GM12878 (cell line): ENCODE results near the gene DNAJC9. TPM values are rescaled to one million over a fixed set of nuclear protein-coding genes. Genes with fewer than 3 reads are reported as not detected.

Source experiments
- ATAC-seq: fragments of 200-7000 bp; cut with Tn5 transposase; 3 replicates; pipeline ENCODE4 v1.9.1; 2020; ENCODE audit warnings: mild to moderate bottlenecking, moderate library complexity
- BruUV-seq: library from RNA; stranded (reverse); fragments of 400-500 nt; replicated peaks from 2 replicates; lab custom pipeline; 2021; lab: Mats Ljungman, UMichigan
- CTCF ChIA-PET: fragments of 300-600 bp; sonication (Branson Sonifier 250); formaldehyde crosslinking; extraction: SDS; loops from one replicate; lab custom pipeline; 2021; ENCODE audit warnings: inconsistent platforms; lab: Yijun Ruan, JAX
- POLR2A ChIA-PET: fragments of 350-600 bp; formaldehyde crosslinking; extraction: SDS; loops from one replicate; lab custom pipeline; 2021; ENCODE audit warnings: inconsistent platforms; lab: Charles Lee
- RAD21 ChIA-PET: fragments of 300-600 bp; sonication (Branson Sonifier 250); formaldehyde crosslinking; loops from one replicate; lab custom pipeline; 2023; ENCODE audit warnings: antibody characterized with exemption; ENCODE audit not compliant: unreplicated experiment; lab: Charles Lee
- SMC1A ChIA-PET: fragments of 300-600 bp; sonication (Branson Sonifier 250); formaldehyde crosslinking; loops from one replicate; lab custom pipeline; 2023; ENCODE audit not compliant: unreplicated experiment, uncharacterized antibody; lab: Charles Lee
- DNase-seq: peaks from one replicate; pipeline ENCODE4 v3.0.0-alpha.2; 2011; ENCODE audit warnings: low read depth, low spot score
- FAIRE-seq: peaks from 3 replicates; lab custom pipeline; 2011; peaks lifted over from hg19 to GRCh38; lab: Jason Lieb, UNC
- H2AFZ ChIP-seq: 2 replicates; pipeline ENCODE4 v1.6.0; 2011; ENCODE audit warnings: low read depth, low read length, control low read depth; ENCODE audit not compliant: control insufficient read depth
- H3K27ac ChIP-seq: 2 replicates; pipeline ENCODE4 v1.5.1; 2011; ENCODE audit warnings: control low read depth; ENCODE audit not compliant: control insufficient read depth, insufficient read depth
- H3K27me3 ChIP-seq, 2 experiments: replicated peaks in 1 of 2; 2 replicates each; pipeline versions ENCODE4 v1.6.0 to v1.6.1; 2011; ENCODE audit warnings: low read length in 1 of 2; ENCODE audit not compliant: control insufficient read depth in 2 of 2, insufficient read depth in 2 of 2
- H3K36me3 ChIP-seq, 2 experiments: 2 replicates each; pipeline ENCODE4 v1.5.1; 2011; ENCODE audit warnings: low read length in 1 of 2; ENCODE audit not compliant: control insufficient read depth in 2 of 2, insufficient read depth in 2 of 2
- H3K4me1 ChIP-seq: 2 replicates; pipeline ENCODE4 v1.6.1; 2011; ENCODE audit warnings: mild to moderate bottlenecking, low read length, moderate library complexity, mixed read lengths; ENCODE audit not compliant: control insufficient read depth, insufficient read depth
- H3K4me2 ChIP-seq: 2 replicates; pipeline ENCODE4 v1.6.0; 2011; ENCODE audit warnings: control low read depth; ENCODE audit not compliant: control insufficient read depth, insufficient read depth
- H3K4me3 ChIP-seq: fragments of 200-600 bp; sonication (generic); 2 replicates; pipeline ENCODE4 v1.5.1; 2016
- H3K79me2 ChIP-seq: 2 replicates; pipeline ENCODE4 v1.6.0; 2011; ENCODE audit warnings: low read length; ENCODE audit not compliant: control insufficient read depth, insufficient read depth
- H3K9ac ChIP-seq: 2 replicates; pipeline ENCODE4 v1.8.0; 2011; ENCODE audit warnings: low read length, control low read depth, mixed read lengths; ENCODE audit not compliant: control insufficient read depth, insufficient read depth
- H3K9me3 ChIP-seq: replicated peaks from 3 replicates; pipeline ENCODE4 v1.5.1; 2011; ENCODE audit warnings: mild to moderate bottlenecking, low read length; ENCODE audit not compliant: control insufficient read depth, insufficient read depth
- H4K20me1 ChIP-seq: 2 replicates; pipeline ENCODE4 v1.6.0; 2011; ENCODE audit not compliant: control insufficient read depth, insufficient read depth
- CEBPZ ChIP-seq: fragments of 150-350 bp; IDR thresholded peaks from 2 replicates; pipeline ENCODE4 v1.6.1; 2016; ENCODE audit warnings: low read depth, low read length
- CREM ChIP-seq: IDR thresholded peaks from 2 replicates; pipeline ENCODE4 v1.6.1; 2014; ENCODE audit warnings: antibody characterized with exemption, low read depth
- MTA3 ChIP-seq: IDR thresholded peaks from 2 replicates; pipeline ENCODE4 v1.6.1; 2012; ENCODE audit warnings: low read length, inconsistent platforms, borderline replicate concordance
- NFYA ChIP-seq: IDR thresholded peaks from 2 replicates; pipeline ENCODE4 v1.6.1; 2011; ENCODE audit warnings: low read depth, mild to moderate bottlenecking, low read length, improper control_type of control experiment, borderline replicate concordance
- NFYB ChIP-seq: IDR thresholded peaks from 2 replicates; pipeline ENCODE4 v1.6.1; 2011; ENCODE audit warnings: low read depth, mild to moderate bottlenecking, low read length, improper control_type of control experiment, moderate library complexity; ENCODE audit not compliant: insufficient read depth
- SIX5 ChIP-seq: IDR thresholded peaks from 2 replicates; pipeline ENCODE4 v1.6.1; 2011; ENCODE audit warnings: mild to moderate bottlenecking, low read depth, low read length, moderate library complexity; ENCODE audit not compliant: severe bottlenecking
- WGBS: methylation state at CpG from one replicate; pipeline ENCODE4 v1.1.6; 2016; ENCODE audit warnings: low lambda C conversion rate; ENCODE audit not compliant: insufficient replicate concordance, insufficient coverage; ENCODE audit errors: missing lambda C conversion rate; 5-methylcytosine and 5-hydroxymethylcytosine counted together
- in situ Hi-C: fragments of 300-500 bp; cut with MboI; formaldehyde crosslinking; loops from 9 replicates; pipeline ENCODE4 v1.14.3; 2018; ENCODE audit warnings: mixed read lengths
- intact Hi-C: fragments of 100-400 bp; cut with micrococcal nuclease; formaldehyde crosslinking; loops from one replicate; pipeline ENCODE4 v1.14.2; 2022; ENCODE audit not compliant: unreplicated experiment
- polyA plus RNA-seq, 11 experiments: library from polyadenylated mRNA; depleted of rRNA in 4 of 11; unstranded in 6 of 11; stranded (reverse) in 5 of 11; fragments of >200 nt; fragmentation: Nextera tagmentation in 4 of 11; fragmentation: Illumina TruSeq in 1 of 11; extraction: Ambion mirVana in 4 of 11; extraction: Trizol in 1 of 11; gene quantifications; 1 replicate in 1 of 11; 2 replicates in 10 of 11; pipeline versions ENCODE4 v1.2.1 to v1.2.3, GENCODE V29; 2011 to 2016; ENCODE audit warnings: inconsistent platforms in 2 of 11, missing spikeins in 2 of 11, low read depth in 1 of 11
- total RNA-seq, 4 experiments: library from RNA; depleted of rRNA in 3 of 4; stranded (reverse); fragments of >200 nt in 3 of 4; fragmentation: Illumina TruSeq in 1 of 4; extraction: Trizol in 1 of 4; gene quantifications; 2 replicates each; pipeline versions ENCODE4 v1.2.1 to v1.2.3, GENCODE V29; 2013 to 2021

Gene DNAJC9
- total and polyA plus RNA-seq, 10 of the 15 experiments (the other 5 are each of a cell fraction or from before 2014, with no cell fraction given): 15.0 to 72.9 (median 41.8) TPM

GRCh38 chr10:73251683-73252444, 4.8 kb upstream of the DNAJC9 start:
- SMC1A ChIA-PET: interaction anchor here (1.2 kb wide), 1 partner anchor 392 kb away, joined by 3 read pairs; no protein-coding TSS in a partner anchor
- POLR2A ChIA-PET: interaction anchor here (0.6 to 1.5 kb wide), 7 partner anchors 9 to 559 kb away, joined by 3 to 7 read pairs (median 3); partner anchors contain the start of gene CFAP70
- TF ChIP-seq NFYB (0 out of 2 replicates have a peak, but pooled peaks have one; percentile 11), MTA3 (0 out of 2 replicates have a peak, but pooled peaks have one; percentile 33), CREM (no peak)
- intact Hi-C loops: loop anchor here (5.0 kb wide), 1 partner anchor 245 kb away; the partner anchor contains the start of gene PPP3CB
- TSS peak; percentile 88 for BruUV-seq
- Histone ChIP-seq H3K27ac (peak overlapping the region; percentile 97), H2AFZ (peak overlapping the region; percentile 99), H3K4me3 (peak overlapping the region; percentile 93), H3K9ac (peak overlapping the region; percentile 100), H3K79me2 (peaks cover 56% of the 10 kb centered on the region), H3K4me2 (peak overlapping the region; percentile 95), H4K20me1 (no peaks in the 10 kb centered on the region), H3K36me3 (peaks cover 0 to 10% of the 10 kb centered on the region in 2 experiments; a peak in 2 of 4 replicates), H3K9me3 (no peaks in the 10 kb centered on the region), H3K27me3 (no peaks in the 10 kb centered on the region), H3K4me1 (peaks cover 13% of the 10 kb centered on the region)
- 5% methylated on average over 23 of the region's 23 CpGs for WGBS
- ATAC-seq (peak; percentile 70), FAIRE-seq (peak; percentile 78), DNase-seq (no peak)
- RAD21 ChIA-PET: interaction anchor here (1.6 kb wide), 1 partner anchor 83 kb away, joined by 4 read pairs; no protein-coding TSS in a partner anchor
- CTCF ChIA-PET: interaction anchor here (1.6 to 4.7 kb wide), 2 partner anchors 12 to 159 kb away, joined by 4 to 14 read pairs; no protein-coding TSS in a partner anchor
- in situ Hi-C loops: no loop called here

GRCh38 chr10:73248259-73248724, 1.2 kb upstream of the DNAJC9 start:
- ATAC-seq: no peak
- Histone ChIP-seq H3K9ac (peak overlapping the region; percentile 92), H3K9me3 (no peaks in the 10 kb centered on the region), H3K27ac (peak overlapping the region; percentile 88), H4K20me1 (no peaks in the 10 kb centered on the region), H2AFZ (no peak overlapping the region), H3K27me3 (no peaks in the 10 kb centered on the region), H3K36me3 (peaks cover 0 to 13% of the 10 kb centered on the region in 2 experiments; a peak in 3 of 4 replicates), H3K79me2 (peaks cover 84% of the 10 kb centered on the region), H3K4me3 (peak overlapping the region; percentile 89), H3K4me1 (peaks cover 10% of the 10 kb centered on the region), H3K4me2 (peak overlapping the region; percentile 98)
- in situ Hi-C loops (no loop called here), intact Hi-C loops (loop anchor here (5.0 kb wide), 1 partner anchor 164 kb away; the partner anchor contains the start of gene ANXA7)
- POLR2A ChIA-PET: interaction anchor here (0.5 to 3.7 kb wide), 3 partner anchors 111 to 377 kb away, joined by 3 to 19 read pairs (median 3); partner anchors contain the start of gene CFAP70
- RAD21 ChIA-PET: interaction anchor here (2.4 kb wide), 1 partner anchor 152 kb away, joined by 17 read pairs; the partner anchor contains the start of gene P4HA1
- CTCF ChIA-PET: interaction anchor here (0.6 to 0.8 kb wide), 3 partner anchors 237 to 395 kb away, joined by 3 read pairs; no protein-coding TSS in a partner anchor
- SMC1A ChIA-PET: no interaction called here
- no TSS peak for BruUV-seq
- FAIRE-seq: no peak
- DNase-seq: no peak
- WGBS: 43% methylated on average over 5 of the region's 5 CpGs
- TF ChIP-seq CEBPZ (no peak), NFYA (no peak), SIX5 (no peak)
